HFFc6 (cell line): ENCODE results near the gene CREG1. TPM values are rescaled to one million over a fixed set of nuclear protein-coding genes. Genes with fewer than 3 reads are reported as not detected.
"Not testable (repeated sequence)": the region's sequence is repeated elsewhere in the genome, so short reads cannot be mapped to it uniquely, and the experiment has no call there.

Source experiments
- DNase-seq: peaks from one replicate; pipeline ENCODE4 v3.0.0-alpha.2; 2018
- H3K27ac Mint-ChIP-seq: 2 replicates; pipeline ENCODE4 v1.8.0; 2020; ENCODE audit warnings: mild to moderate bottlenecking, mixed read lengths
- H3K27me3 Mint-ChIP-seq: 2 replicates; pipeline ENCODE4 v1.8.0; 2021; ENCODE audit warnings: mild to moderate bottlenecking, moderate library complexity, mixed read lengths; ENCODE audit not compliant: insufficient read depth
- H3K36me3 Mint-ChIP-seq: 2 replicates; pipeline ENCODE4 v1.8.0; 2021; ENCODE audit warnings: low read depth, mixed read lengths
- H3K4me1 Mint-ChIP-seq: 2 replicates; pipeline ENCODE4 v1.8.0; 2020; ENCODE audit warnings: low read depth, mixed read lengths
- H3K4me3 Mint-ChIP-seq: 2 replicates; pipeline ENCODE4 v1.8.0; 2020; ENCODE audit warnings: mild to moderate bottlenecking, moderate library complexity, mixed read lengths
- H3K9me3 Mint-ChIP-seq: 2 replicates; pipeline ENCODE4 v1.8.0; 2020; ENCODE audit warnings: mild to moderate bottlenecking, mixed read lengths
- total RNA-seq, 6 experiments: library from RNA; stranded (reverse); fragmentation: NEBNext Ultra II Directional; extraction: Animal tissue kit (Norgen Biotek cat#: 25700); gene quantifications; 2 replicates in 1 of 6; 3 replicates in 5 of 6; pipeline ENCODE4 v1.2.3, GENCODE V29; 2021
- TF ChIP-seq, protein P1 (sequence below): fragments of 200-600 bp; sonication (generic); IDR thresholded peaks from 2 replicates; pipeline ENCODE4 v1.5.0; 2021; ENCODE audit warnings: antibody characterized with exemption, mild to moderate bottlenecking

CREG1 gene
- total RNA-seq, 6 experiments from 2014 or later: 13.6 to 21.7 (median 16.7) TPM

GRCh38 chr1:167563579-167564246 lies 10.2 kb upstream of the CREG1 start:
- TF ChIP-seq, protein P1, sequence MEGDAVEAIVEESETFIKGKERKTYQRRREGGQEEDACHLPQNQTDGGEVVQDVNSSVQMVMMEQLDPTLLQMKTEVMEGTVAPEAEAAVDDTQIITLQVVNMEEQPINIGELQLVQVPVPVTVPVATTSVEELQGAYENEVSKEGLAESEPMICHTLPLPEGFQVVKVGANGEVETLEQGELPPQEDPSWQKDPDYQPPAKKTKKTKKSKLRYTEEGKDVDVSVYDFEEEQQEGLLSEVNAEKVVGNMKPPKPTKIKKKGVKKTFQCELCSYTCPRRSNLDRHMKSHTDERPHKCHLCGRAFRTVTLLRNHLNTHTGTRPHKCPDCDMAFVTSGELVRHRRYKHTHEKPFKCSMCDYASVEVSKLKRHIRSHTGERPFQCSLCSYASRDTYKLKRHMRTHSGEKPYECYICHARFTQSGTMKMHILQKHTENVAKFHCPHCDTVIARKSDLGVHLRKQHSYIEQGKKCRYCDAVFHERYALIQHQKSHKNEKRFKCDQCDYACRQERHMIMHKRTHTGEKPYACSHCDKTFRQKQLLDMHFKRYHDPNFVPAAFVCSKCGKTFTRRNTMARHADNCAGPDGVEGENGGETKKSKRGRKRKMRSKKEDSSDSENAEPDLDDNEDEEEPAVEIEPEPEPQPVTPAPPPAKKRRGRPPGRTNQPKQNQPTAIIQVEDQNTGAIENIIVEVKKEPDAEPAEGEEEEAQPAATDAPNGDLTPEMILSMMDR: no peak
- Mint-ChIP-seq H3K27ac (no peak overlapping the region), H3K4me3 (no peak overlapping the region), H3K9me3 (no peaks in the 10 kb centered on the region), H3K4me1 (no peaks in the 10 kb centered on the region), H3K27me3 (peaks cover 9% of the 10 kb centered on the region), H3K36me3 (no peaks in the 10 kb centered on the region)
- no peak for DNase-seq

- H3K27me3 Mint-ChIP-seq: peaks cover 8% of the 10 kb centered on the region
- no peak for DNase-seq
- H3K4me3 Mint-ChIP-seq: no peak overlapping the region
- no peaks in the 10 kb centered on the region for H3K9me3 Mint-ChIP-seq
- H3K27ac Mint-ChIP-seq: no peak overlapping the region
- no peaks in the 10 kb centered on the region for H3K4me1 Mint-ChIP-seq
- TF ChIP-seq, protein P1: no peak
- no peaks in the 10 kb centered on the region for H3K36me3 Mint-ChIP-seq
These were observed 9.1 kb upstream of the CREG1 start for GRCh38 chr1:167562702-167563101.

DNA sequence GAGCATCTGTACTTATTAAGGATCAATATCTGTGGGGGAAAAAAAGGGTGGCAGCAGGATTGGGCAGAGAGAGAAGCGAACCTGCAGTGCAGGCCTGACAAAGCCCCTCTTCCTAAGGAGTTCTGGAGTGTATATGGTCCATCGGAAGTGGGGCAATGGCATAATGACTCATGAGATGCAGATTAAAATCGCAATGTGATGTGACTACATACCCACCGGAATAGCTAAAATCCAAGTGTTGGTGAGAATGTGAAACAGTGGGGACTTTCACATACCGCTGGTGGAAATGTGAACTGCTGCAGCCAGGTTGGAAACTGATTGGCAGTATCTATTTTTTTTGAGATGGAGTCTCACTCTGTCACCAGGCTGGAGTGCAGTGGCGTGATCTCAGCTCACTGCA lies 8.2 kb upstream of the CREG1 start:
- peaks cover 11% of the 10 kb centered on the region for H3K27me3 Mint-ChIP-seq

DNA sequence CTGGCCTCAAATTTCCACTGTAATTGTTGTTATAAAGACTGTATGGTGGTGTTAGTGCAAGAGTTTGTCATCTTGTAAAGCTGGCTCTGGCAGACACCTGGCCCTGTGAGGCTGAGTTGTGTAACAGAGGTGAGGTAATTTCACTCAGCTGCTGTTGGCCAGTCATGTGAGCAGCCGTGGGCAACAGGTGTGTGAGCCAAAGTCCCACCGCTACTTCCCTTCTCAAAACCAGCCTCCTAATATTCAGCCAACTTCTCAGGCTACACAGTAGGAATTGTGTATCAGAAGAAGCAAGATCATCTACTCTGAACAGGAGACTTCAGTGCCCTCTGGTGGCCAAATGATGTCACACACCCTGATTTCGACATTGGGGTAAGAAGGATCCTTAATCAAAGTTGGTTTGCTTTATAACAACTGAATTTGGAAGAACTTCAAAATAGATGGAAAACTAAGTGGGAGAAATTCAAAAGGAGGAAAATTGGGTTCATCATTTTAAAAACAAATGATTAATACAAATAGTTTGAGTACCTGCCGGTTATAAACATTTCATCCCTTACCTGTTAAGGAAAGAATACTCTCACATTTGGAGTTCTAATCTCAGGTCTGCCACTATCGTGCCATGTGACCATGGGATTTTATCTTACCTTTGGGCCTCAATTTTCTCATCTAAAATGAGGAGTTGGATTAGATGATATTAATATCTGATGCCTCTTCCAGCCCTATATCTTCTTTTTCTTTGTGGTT lies 2.6 kb upstream of the CREG1 start:
- H3K27ac Mint-ChIP-seq: no peak overlapping the region
- peaks cover 12% of the 10 kb centered on the region for H3K27me3 Mint-ChIP-seq
- peak; percentile 66 for DNase-seq
- TF ChIP-seq, protein P1: peak; percentile 93
- no peak overlapping the region for H3K4me3 Mint-ChIP-seq
- H3K36me3 Mint-ChIP-seq: no peaks in the 10 kb centered on the region
- H3K4me1 Mint-ChIP-seq: peaks cover 9% of the 10 kb centered on the region
- H3K9me3 Mint-ChIP-seq: no peaks in the 10 kb centered on the region

More for the DNA sequence above, 8.2 kb upstream of the CREG1 start:
- Mint-ChIP-seq H3K4me1 (no peaks in the 10 kb centered on the region), H3K9me3 (no peaks in the 10 kb centered on the region), H3K27ac (no peak overlapping the region), H3K4me3 (no peak overlapping the region), H3K36me3 (no peaks in the 10 kb centered on the region)
- DNase-seq: no peak
- TF ChIP-seq, protein P1: no peak

DNA sequence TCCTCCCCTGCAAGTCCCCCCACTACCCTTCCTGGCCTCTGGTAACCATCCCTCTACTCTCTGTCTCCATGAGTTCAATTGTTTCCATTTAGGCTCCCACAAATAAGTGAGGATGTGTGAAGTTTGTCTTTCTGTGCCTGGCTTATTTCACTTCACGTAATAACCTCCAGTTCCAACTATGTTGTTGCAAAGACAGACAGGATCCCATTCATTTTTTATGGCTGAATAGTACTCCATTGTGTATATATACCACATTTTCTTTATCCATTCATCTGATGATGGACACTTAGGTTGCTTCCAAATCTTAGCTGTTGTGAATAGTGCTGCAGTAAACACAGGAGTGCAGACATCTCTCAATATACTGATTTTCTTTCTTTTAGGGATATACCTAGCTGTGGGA lies 1.5 kb upstream of the CREG1 start:
- not testable (repeated sequence) for H3K9me3 Mint-ChIP-seq, DNase-seq, H3K27ac Mint-ChIP-seq, H3K4me1 Mint-ChIP-seq, H3K4me3 Mint-ChIP-seq, H3K36me3 Mint-ChIP-seq
- peaks cover 14% of the 10 kb centered on the region for H3K27me3 Mint-ChIP-seq
